GM18526 (cell line): Measurements from ENCODE around the gene SDK1.

Source experiments
- POLR2A ChIP-seq: IDR thresholded peaks from 3 replicates; pipeline ENCODE4 v1.6.1; 2011; ENCODE audit not compliant: insufficient read length; ENCODE audit errors: extremely low read depth

Gene SDK1

GRCh38 chr7:3439333-3440030 lies 138.4 kb downstream of the SDK1 start:
- no peak for TF ChIP-seq POLR2A

- no peak for TF ChIP-seq POLR2A
Observed at GRCh38 chr7:3440509-3440908, 139.5 kb downstream of the SDK1 start.

GRCh38 chr7:3443716-3444115 lies 142.7 kb downstream of the SDK1 start:
- TF ChIP-seq POLR2A, result no peak

- TF ChIP-seq POLR2A, result no peak
Observed at GRCh38 chr7:3446786-3447185, 145.7 kb downstream of the SDK1 start.

- TF ChIP-seq POLR2A, result no peak
Observed at GRCh38 chr7:3451701-3452100, 150.6 kb downstream of the SDK1 start.

GRCh38 chr7:3453398-3453797 lies 152.3 kb downstream of the SDK1 start:
- TF ChIP-seq POLR2A, result no peak

GRCh38 chr7:3455806-3456595 lies 154.9 kb downstream of the SDK1 start:
- no peak for TF ChIP-seq POLR2A

GRCh38 chr7:3459111-3459510 lies 158.1 kb downstream of the SDK1 start:
- TF ChIP-seq POLR2A, result no peak

GRCh38 chr7:3461923-3462322 lies 160.9 kb downstream of the SDK1 start:
- no peak for TF ChIP-seq POLR2A

- TF ChIP-seq POLR2A, result no peak
Observed at GRCh38 chr7:3463696-3464095, 162.6 kb downstream of the SDK1 start.

- TF ChIP-seq POLR2A, result no peak
Observed at GRCh38 chr7:3464900-3465622, 164.0 kb downstream of the SDK1 start.

GRCh38 chr7:3466261-3466660 lies 165.2 kb downstream of the SDK1 start:
- no peak for TF ChIP-seq POLR2A

- no peak for TF ChIP-seq POLR2A
Observed at GRCh38 chr7:3469641-3470040, 168.6 kb downstream of the SDK1 start.

GRCh38 chr7:3480197-3480596 lies 179.1 kb downstream of the SDK1 start:
- no peak for TF ChIP-seq POLR2A

- no peak for TF ChIP-seq POLR2A
Observed at GRCh38 chr7:3481435-3481834, 180.4 kb downstream of the SDK1 start.
